Transverse colon (tissue), 4 donors: ENCODE measurements around the gene USP4.

Experiments
- POLR2A ChIP-seq: fragments of 450-650 bp; IDR thresholded peaks from one replicate; pipeline ENCODE4 v1.6.1; 2016; ENCODE audit warnings: antibody characterized with exemption, mild to moderate bottlenecking, moderate library complexity
- POLR2AphosphoS5 ChIP-seq, 3 donors: sonication (generic); formaldehyde crosslinking; IDR thresholded peaks; one replicate each; pipeline ENCODE4 v1.6.1; 2016; ENCODE audit warnings: antibody characterized with exemption in 3 of 3
- TF ChIP-seq, protein P1 (sequence below), 5 experiments: fragments of 200-600 bp in 3 of 5; fragments of 450-650 bp in 2 of 5; sonication (generic) in 3 of 5; IDR thresholded peaks; 1 replicate in 2 of 5; 2 replicates in 3 of 5; pipeline ENCODE4 v1.5.1; 2016 to 2017; ENCODE audit warnings: antibody characterized with exemption in 5 of 5, inconsistent platforms in 3 of 5, mild to moderate bottlenecking in 2 of 5, moderate library complexity in 1 of 5

DNA sequence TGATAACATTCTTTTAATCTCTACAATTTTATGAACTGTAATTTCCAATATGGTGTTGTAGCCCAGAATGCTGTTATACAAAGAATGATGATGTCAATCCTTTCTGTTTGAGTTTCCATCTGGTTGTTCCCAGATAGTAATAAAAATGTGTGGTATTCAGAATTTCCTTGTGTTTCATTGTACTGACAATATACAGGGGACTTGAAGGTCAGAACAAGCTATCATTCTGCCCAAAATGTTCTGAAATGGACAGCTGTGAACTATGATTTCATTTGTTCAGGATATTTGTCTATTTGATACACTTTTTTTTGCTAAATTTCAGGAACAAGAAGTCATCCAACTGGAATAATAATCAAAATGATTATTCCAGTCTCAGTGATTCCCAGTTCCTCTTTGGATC lies 103.6 kb downstream of the USP4 start:
- TF ChIP-seq POLR2A (no peak), POLR2AphosphoS5 (IDR thresholded peaks at IDR 0.05) (no peak)
- TF ChIP-seq, protein P1, sequence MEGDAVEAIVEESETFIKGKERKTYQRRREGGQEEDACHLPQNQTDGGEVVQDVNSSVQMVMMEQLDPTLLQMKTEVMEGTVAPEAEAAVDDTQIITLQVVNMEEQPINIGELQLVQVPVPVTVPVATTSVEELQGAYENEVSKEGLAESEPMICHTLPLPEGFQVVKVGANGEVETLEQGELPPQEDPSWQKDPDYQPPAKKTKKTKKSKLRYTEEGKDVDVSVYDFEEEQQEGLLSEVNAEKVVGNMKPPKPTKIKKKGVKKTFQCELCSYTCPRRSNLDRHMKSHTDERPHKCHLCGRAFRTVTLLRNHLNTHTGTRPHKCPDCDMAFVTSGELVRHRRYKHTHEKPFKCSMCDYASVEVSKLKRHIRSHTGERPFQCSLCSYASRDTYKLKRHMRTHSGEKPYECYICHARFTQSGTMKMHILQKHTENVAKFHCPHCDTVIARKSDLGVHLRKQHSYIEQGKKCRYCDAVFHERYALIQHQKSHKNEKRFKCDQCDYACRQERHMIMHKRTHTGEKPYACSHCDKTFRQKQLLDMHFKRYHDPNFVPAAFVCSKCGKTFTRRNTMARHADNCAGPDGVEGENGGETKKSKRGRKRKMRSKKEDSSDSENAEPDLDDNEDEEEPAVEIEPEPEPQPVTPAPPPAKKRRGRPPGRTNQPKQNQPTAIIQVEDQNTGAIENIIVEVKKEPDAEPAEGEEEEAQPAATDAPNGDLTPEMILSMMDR (IDR thresholded peaks at IDR 0.05): no peak
